ENCODE measurements around the gene CYTH1. TPM values are rescaled to one million over a fixed set of nuclear protein-coding genes. Genes with fewer than 3 reads are reported as not detected.

CYTH1 gene
- total and polyA plus RNA-seq, 2 donors (not counting 1 experiment from before 2014, with no cell fraction given) = 255 to 353 TPM

DNA sequence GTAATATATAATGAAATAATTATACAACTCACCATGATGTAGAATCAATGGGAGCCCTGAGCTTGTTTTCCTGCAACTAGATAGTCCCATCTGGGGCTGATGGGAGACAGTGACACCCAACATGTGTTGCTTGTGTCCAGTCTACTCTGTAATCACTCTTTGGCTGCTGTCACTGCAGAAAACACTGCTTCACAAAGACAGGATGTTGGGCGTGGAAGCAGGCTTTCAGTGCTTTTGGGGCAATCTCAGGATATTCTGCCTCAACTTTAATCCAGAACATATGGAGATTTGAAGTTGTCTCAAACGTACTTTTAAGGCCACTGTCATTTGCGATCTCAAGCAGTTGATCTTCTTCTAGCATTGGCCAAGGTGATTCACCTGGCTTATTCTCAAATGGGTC is 94.9 kb downstream of the CYTH1 start:
- DNase-seq (no peak), ATAC-seq (ENCODE audit: low read depth) (no peak)
- Mint-ChIP-seq H3K4me3 (no peak overlapping the region), H3K27me3 (no peaks in the 10 kb centered on the region), H3K27ac (no peak overlapping the region), H3K9me3 (ENCODE audit: insufficient read depth) (no peaks in the 10 kb centered on the region), H3K4me1 (peaks cover 4% of the 10 kb centered on the region)
- POLR2A ChIA-PET = no interaction called here
- Histone ChIP-seq H3K4me1 (ENCODE audit: control insufficient read depth in 2 of 2, insufficient read depth in 2 of 2, low read length in 2 of 2) (no peaks in the 10 kb centered on the region), H4K20me1 (ENCODE audit: control insufficient read depth, insufficient read depth, low read length, poor library complexity, severe bottlenecking) (peaks cover 45% of the 10 kb centered on the region), H3K4me3 (ENCODE audit: control extremely low read depth in 1 of 5, extremely low read depth in 1 of 5, insufficient read depth in 1 of 5, low read depth in 2 of 5, low read length in 4 of 5) (no peak overlapping the region), H3K4me2 (replicated peaks; ENCODE audit: low read depth, low read length, poor library complexity, severe bottlenecking) (no peak overlapping the region), H2AFZ (ENCODE audit: insufficient read depth, low read depth, low read length, poor library complexity, severe bottlenecking) (no peak overlapping the region), H3K27ac (ENCODE audit: low read length in 2 of 2) (no peak overlapping the region), H3K36me3 (replicated peaks in 1 of 2; ENCODE audit: control extremely low read depth in 1 of 2, control insufficient read depth in 1 of 2, extremely low read depth in 1 of 2, insufficient read depth in 2 of 2, low read length in 1 of 2) (peaks cover 17 to 86% of the 10 kb centered on the region in 2 experiments), H3K9ac (ENCODE audit: low read length) (no peak overlapping the region), H3K9me3 (ENCODE audit: control extremely low read depth in 1 of 3, control insufficient read depth in 2 of 3, insufficient read depth in 1 of 3, low read length in 2 of 3) (no peaks in the 10 kb centered on the region), H3K79me2 (ENCODE audit: control insufficient read depth, insufficient read depth, low read length) (peaks cover 31% of the 10 kb centered on the region), H3K27me3 (replicated peaks in 1 of 4; ENCODE audit: control extremely low read depth in 1 of 4, control insufficient read depth in 3 of 4, insufficient read depth in 4 of 4, low read length in 3 of 4) (no peaks in the 10 kb centered on the region)
- CTCF ChIA-PET = no interaction called here
- WGBS (ENCODE audit: insufficient coverage) = 97% methylated on average over 3 of the region's 3 CpGs
- TF ChIP-seq EZH2 (IDR thresholded peaks at IDR 0.05; ENCODE audit: borderline replicate concordance, insufficient read depth, low read depth, low read length, poor library complexity, severe bottlenecking) (no peak), CTCF (IDR thresholded peaks at IDR 0.05) (no peak)
- intact Hi-C loops (cut with micrococcal nuclease) = no loop called here

DNA sequence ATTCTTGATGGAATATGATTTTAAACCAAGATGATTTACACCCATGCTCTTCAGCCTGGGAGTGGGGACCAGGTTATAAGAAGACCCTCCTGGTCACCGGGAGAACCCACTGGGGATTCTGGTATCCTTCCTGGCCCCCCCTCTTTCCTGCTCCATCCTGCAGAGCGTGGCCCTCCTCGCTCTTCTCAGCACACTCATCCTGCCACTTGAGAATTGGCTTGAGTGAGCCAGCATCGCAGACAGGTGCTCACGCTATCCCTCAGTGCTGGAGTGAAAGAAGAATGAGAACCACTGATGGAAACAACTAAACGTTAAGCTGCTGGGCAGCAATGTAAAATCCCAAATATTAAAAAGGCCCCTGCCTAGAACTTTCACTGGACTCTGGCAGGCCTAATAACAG is 98.0 kb downstream of the CYTH1 start:
- Histone ChIP-seq H3K36me3 (replicated peaks in 1 of 2; ENCODE audit: control extremely low read depth in 1 of 2, control insufficient read depth in 1 of 2, extremely low read depth in 1 of 2, insufficient read depth in 2 of 2, low read length in 1 of 2) (peaks cover 19 to 88% of the 10 kb centered on the region in 2 experiments), H3K4me1 (ENCODE audit: control insufficient read depth in 2 of 2, insufficient read depth in 2 of 2, low read length in 2 of 2) (no peaks in the 10 kb centered on the region), H3K4me2 (replicated peaks; ENCODE audit: low read depth, low read length, poor library complexity, severe bottlenecking) (no peak overlapping the region), H2AFZ (ENCODE audit: insufficient read depth, low read depth, low read length, poor library complexity, severe bottlenecking) (no peak overlapping the region), H3K79me2 (ENCODE audit: control insufficient read depth, insufficient read depth, low read length) (peaks cover 32% of the 10 kb centered on the region), H3K27ac (ENCODE audit: low read length in 2 of 2) (no peak overlapping the region), H3K4me3 (ENCODE audit: control extremely low read depth in 1 of 5, extremely low read depth in 1 of 5, insufficient read depth in 1 of 5, low read depth in 2 of 5, low read length in 4 of 5) (no peak overlapping the region), H4K20me1 (ENCODE audit: control insufficient read depth, insufficient read depth, low read length, poor library complexity, severe bottlenecking) (peaks cover 56% of the 10 kb centered on the region), H3K9me3 (ENCODE audit: control extremely low read depth in 1 of 3, control insufficient read depth in 2 of 3, insufficient read depth in 1 of 3, low read length in 2 of 3) (no peaks in the 10 kb centered on the region), H3K27me3 (replicated peaks in 1 of 4; ENCODE audit: control extremely low read depth in 1 of 4, control insufficient read depth in 3 of 4, insufficient read depth in 4 of 4, low read length in 3 of 4) (no peaks in the 10 kb centered on the region), H3K9ac (ENCODE audit: low read length) (no peak overlapping the region)
- Mint-ChIP-seq H3K9me3 (ENCODE audit: insufficient read depth) (no peaks in the 10 kb centered on the region), H3K27ac (peak overlapping the region; percentile 2), H3K4me3 (no peak overlapping the region), H3K4me1 (peaks cover 2% of the 10 kb centered on the region), H3K27me3 (no peaks in the 10 kb centered on the region)
- TF ChIP-seq CTCF (IDR thresholded peaks at IDR 0.05) (no peak), EZH2 (IDR thresholded peaks at IDR 0.05; ENCODE audit: borderline replicate concordance, insufficient read depth, low read depth, low read length, poor library complexity, severe bottlenecking) (no peak)
- ChIA-PET CTCF (interaction anchor here (1.0 kb wide), 1 partner anchor 116 kb away, joined by 3 read pairs; no protein-coding TSS in a partner anchor), POLR2A (interaction anchor here (1.2 kb wide), 1 partner anchor 18 kb away, joined by 3 read pairs; no protein-coding TSS in a partner anchor)
- 29% methylated on average over 4 of the region's 6 CpGs for WGBS (ENCODE audit: insufficient coverage)
- no peak for DNase-seq
- intact Hi-C loops (cut with micrococcal nuclease) = no loop called here
- ATAC-seq (ENCODE audit: low read depth) = no peak

Data from B cell (primary cell).